22Rv1 (cell line): Measurements from ENCODE around the gene INPP5A.

Experiments
- H3K27ac ChIP-seq: fragments of 450-650 bp; 2 replicates; pipeline ENCODE4 v1.5.1; 2017
- ZFX ChIP-seq: fragments of 450-650 bp; IDR thresholded peaks from 2 replicates; pipeline ENCODE4 v1.6.1; 2017; ENCODE audit warnings: antibody characterized with exemption, borderline replicate concordance
- TF ChIP-seq, protein P1 (sequence below): fragments of 450-650 bp; IDR thresholded peaks from 2 replicates; pipeline ENCODE4 v1.5.1; 2017; ENCODE audit warnings: mild to moderate bottlenecking

INPP5A gene

GRCh38 chr10:132639470-132639869, 101.9 kb downstream of the INPP5A start:
- no peak overlapping the region for H3K27ac ChIP-seq
- TF ChIP-seq ZFX: no peak
- TF ChIP-seq, protein P1, sequence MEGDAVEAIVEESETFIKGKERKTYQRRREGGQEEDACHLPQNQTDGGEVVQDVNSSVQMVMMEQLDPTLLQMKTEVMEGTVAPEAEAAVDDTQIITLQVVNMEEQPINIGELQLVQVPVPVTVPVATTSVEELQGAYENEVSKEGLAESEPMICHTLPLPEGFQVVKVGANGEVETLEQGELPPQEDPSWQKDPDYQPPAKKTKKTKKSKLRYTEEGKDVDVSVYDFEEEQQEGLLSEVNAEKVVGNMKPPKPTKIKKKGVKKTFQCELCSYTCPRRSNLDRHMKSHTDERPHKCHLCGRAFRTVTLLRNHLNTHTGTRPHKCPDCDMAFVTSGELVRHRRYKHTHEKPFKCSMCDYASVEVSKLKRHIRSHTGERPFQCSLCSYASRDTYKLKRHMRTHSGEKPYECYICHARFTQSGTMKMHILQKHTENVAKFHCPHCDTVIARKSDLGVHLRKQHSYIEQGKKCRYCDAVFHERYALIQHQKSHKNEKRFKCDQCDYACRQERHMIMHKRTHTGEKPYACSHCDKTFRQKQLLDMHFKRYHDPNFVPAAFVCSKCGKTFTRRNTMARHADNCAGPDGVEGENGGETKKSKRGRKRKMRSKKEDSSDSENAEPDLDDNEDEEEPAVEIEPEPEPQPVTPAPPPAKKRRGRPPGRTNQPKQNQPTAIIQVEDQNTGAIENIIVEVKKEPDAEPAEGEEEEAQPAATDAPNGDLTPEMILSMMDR: no peak

GRCh38 chr10:132640326-132641125, 102.9 kb downstream of the INPP5A start:
- no peak for TF ChIP-seq ZFX
- TF ChIP-seq, protein P1: no peak
- no peak overlapping the region for H3K27ac ChIP-seq

GRCh38 chr10:132641401-132641800, 103.8 kb downstream of the INPP5A start:
- TF ChIP-seq ZFX: no peak
- TF ChIP-seq, protein P1: no peak
- H3K27ac ChIP-seq: no peak overlapping the region

- no peak overlapping the region for H3K27ac ChIP-seq
- TF ChIP-seq, protein P1: no peak
- TF ChIP-seq ZFX: no peak
These were observed 104.6 kb downstream of the INPP5A start for GRCh38 chr10:132641966-132642731.

DNA sequence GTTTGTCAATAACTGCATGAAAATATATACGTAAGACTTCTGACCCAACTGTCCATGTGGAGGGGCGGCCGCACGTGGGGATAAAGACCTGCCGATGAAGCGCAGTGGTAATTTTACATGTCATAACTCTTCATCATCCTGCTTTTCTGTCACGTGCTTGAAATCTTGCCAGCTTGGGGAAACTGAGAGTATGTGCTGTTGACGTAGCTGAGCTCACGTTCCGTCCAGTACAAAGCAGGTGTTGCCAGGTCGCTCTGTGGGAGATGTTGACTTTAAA, 105.1 kb downstream of the INPP5A start:
- no peak overlapping the region for H3K27ac ChIP-seq
- no peak for TF ChIP-seq ZFX
- TF ChIP-seq, protein P1: no peak

DNA sequence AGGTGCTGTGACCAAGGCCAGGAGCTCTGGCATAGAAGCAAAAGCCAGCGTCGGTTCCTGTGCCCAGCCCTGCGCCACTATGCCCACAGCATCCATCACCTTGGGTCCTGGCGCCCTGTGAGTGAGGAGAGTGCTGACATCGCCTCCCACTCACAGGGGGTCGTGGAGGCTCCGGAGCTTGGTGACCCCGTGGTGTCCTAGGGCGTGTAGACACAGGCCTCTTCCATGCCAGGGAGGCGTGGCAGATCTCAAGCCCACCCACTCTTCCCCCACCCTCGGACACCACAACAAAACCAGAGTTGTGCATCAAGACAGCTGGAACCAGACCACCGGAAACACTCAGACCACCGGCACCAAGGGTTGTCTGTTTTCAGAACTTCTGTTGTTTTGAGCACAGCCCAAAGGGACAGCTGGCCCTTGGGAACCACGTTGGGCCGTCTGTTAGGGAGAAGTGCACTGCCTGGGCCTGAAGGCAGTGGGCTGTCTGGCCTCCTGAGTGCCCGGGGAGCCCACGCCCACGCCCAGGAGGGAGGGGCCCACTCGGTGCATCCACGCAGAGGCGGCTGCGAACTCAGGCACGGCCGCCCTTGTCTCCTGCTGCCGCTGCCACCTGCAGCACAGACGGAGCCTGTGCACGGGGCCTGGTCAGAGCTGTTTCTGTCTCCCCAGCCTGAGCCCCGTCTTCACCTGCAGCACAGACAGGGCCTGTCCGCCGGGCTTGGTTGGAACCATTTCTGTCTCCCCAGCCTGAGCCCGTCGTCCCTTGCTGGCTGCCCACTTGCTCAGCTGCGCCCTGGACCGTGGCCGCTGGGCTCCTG, 106.3 kb downstream of the INPP5A start:
- TF ChIP-seq, protein P1: no peak
- TF ChIP-seq ZFX: no peak
- no peak overlapping the region for H3K27ac ChIP-seq
